Measurements from ENCODE around the gene SLC7A11.

SLC7A11 gene

DNA sequence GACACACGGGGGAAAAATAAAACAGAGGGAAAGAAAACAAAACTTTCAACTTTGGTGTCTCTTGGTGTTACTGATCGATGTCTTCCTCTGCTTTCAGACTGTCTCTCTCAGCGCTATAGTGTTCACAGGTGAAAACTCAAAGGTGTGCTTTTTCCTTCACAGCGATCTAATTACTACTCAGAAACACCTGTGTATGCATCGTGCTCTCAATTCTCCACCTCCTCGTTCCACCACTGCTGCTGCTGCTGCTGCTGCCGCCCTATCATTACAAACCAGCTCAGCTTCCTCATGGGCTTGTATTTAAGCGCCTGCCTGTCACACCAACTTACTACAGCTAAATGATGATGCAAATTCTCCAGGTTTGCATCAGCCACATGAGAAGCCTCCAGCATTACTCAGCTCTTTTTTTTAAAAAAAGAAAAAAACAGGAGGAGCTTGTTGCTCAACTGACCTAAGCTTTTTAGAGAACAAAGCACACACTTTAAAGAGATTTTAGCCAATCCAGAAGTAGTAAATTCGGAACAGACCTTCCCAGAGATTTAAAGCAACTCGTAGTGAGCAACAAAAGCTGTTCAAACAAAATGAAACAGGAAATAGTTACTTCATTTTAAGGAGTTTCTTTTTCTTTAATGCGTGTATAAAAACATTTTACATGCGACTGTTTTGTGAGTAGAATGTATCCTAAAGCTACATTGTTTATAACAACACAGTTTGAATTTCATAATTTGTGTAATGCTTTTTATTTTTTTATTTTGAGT, at the start of gene SLC7A11:
TSS of gene SLC7A11 (minus strand) at position 274 of the 758 bp plus-strand sequence. CDS start 280 bp downstream, outside the sequence.
- DNase-seq (ENCODE audit: low read depth): peak; percentile 98
- peak within 1 kb of the TSS; percentile 65 for H3K4me3 ChIP-seq (ENCODE audit: low read depth, low read length)

DNA sequence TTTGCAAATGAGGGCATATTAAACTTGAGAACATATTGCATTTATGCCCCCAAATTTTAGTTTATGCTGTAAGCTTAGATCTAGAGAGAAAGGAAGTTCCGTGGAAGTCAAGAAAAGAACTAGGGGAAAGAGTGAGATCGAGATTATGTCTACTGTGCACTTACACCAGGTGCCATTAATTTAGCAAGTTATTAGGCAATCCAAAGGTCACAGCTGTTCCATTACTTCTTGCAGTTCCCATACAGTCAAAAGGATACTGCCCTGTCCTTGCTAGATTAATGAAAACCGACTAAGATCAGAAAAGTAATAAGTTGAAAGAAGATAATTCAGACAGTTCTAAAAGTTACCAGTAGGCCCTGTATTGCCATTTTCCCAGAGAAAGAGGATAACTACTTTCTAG, 49.3 kb upstream of the SLC7A11 start:
- DNase-seq (ENCODE audit: low read depth): no peak
- H3K4me3 ChIP-seq (ENCODE audit: low read depth, low read length): no peak overlapping the region

DNA sequence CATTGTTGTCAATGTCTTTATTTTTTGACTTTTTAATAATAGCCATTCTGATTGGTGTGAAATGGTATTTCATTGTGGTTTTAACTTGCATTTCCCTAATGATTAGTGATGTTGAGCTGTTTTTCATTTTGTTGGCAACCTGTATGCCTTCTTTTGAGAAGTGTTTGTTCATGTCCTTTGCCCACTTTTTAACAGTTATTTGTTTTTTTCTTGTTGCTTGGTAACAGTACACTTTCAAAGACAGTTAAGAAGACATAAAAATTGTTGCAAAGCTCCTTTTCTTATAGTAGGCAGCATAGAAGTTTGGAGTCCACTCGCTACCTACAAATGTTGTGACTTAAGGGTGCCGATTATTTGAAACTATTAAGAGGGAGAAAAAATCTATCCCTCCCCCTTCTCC, 48.7 kb upstream of the SLC7A11 start:
- H3K4me3 ChIP-seq (ENCODE audit: low read depth, low read length): no peak overlapping the region
- no peak for DNase-seq (ENCODE audit: low read depth)

DNA sequence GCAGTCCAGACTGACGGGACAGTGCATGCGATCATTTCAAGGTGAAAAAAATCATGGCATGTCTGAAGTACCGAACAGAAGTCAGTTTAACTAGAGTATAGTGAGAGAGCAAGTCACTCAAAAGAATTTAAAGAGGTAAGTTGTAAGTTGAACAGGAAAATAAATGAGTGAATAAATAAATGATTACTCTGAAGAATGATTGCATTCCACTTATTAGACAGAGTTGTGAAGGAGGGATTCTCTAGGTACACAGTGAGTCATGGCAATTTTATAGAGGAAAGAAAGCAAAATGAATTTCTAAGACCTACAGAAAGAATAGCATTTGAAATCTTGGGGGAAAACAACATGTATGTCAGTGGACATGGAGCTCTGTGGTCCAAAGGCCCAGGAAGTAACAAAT, 37.1 kb upstream of the SLC7A11 start:
- DNase-seq (ENCODE audit: low read depth): no peak
- no peak overlapping the region for H3K4me3 ChIP-seq (ENCODE audit: low read depth, low read length)

DNA sequence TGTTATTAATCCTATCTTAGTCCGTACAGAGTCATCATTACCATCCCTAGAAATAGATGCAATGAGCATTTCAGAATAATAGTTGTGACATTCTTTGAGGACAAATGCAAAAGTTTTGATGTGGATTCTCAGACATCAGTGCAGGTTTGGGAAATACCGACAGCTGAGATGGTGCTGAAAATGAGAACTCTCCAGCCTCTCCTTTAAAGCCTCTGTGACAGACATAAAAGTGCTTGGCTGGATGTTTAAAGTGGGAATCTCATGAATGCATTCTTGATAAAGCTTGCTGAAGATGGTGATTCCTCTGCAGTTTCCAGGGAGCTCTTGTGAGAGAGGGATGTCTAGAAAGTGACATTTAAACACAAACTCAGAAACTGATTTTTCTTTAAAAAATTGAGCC, 35.0 kb upstream of the SLC7A11 start:
- no peak for DNase-seq (ENCODE audit: low read depth)
- H3K4me3 ChIP-seq (ENCODE audit: low read depth, low read length): no peak overlapping the region

DNA sequence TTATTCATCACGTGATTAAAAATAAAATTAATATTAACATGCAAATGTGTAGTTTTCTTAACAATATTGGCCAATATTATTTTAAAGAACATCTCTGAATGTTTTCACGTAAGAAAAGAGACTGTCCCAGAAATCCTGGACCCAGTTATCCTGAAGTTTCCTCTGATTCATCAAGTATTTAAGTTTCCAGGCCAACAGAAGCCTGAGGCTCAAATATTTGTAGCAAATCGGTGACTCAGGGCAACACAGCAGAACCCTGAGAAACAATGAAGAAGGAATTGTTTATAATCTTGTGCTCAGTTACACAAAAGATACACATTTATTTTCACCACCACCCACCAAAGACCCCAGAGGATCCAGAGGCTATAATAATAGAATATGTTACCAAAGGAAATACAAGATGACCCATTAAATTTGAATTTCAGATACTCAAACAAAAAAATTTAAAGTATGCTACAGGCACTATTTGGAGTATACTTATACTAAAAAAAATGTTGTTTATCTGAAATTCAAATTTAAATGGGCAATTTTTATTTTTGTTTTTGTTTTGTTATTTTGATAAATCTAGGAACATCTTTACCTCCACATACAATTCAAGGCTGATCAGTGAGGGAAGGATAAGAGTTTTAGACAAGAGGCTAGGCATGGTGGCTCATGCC, 33.9 kb upstream of the SLC7A11 start:
- DNase-seq (ENCODE audit: low read depth): peak; percentile 37
- no peak overlapping the region for H3K4me3 ChIP-seq (ENCODE audit: low read depth, low read length)

DNA sequence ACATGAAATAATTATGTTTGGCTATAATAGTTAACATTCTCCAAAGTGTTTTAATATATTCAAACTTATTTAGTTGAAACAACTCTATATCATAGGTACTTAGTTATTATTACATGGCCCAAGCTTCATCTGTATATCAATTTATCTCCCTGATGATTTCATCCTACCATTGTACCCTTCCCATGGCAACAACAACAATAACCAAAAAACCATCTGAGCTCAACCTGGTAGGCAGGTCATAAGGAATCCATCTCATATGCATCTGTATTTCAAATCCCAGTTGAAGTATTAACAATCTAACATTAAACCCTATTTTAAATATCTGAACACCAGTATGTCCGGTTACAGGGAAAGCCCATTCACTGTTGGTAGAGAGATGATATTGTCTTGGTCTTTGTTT, 33.1 kb upstream of the SLC7A11 start:
- DNase-seq (ENCODE audit: low read depth): no peak
- no peak overlapping the region for H3K4me3 ChIP-seq (ENCODE audit: low read depth, low read length)

DNA sequence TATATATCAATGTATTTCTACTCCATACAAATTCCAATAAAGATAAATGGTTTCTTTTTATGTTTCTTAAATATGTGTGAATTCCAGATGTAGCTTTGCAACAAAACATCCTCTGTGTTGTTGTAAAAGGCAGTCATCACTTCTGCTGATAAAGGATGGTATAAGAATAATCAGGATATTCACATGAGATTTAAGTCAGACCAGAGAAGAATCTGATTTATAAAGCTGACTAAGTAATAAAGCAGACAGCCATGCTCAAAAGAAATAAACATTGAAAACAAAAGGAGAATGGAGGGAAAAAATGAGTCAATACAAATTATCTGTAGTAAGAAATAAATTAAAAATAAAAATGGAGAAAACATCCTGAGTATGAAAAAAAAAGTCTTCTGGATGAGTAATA, 27.0 kb upstream of the SLC7A11 start:
- H3K4me3 ChIP-seq (ENCODE audit: low read depth, low read length): no peak overlapping the region
- DNase-seq (ENCODE audit: low read depth): no peak

DNA sequence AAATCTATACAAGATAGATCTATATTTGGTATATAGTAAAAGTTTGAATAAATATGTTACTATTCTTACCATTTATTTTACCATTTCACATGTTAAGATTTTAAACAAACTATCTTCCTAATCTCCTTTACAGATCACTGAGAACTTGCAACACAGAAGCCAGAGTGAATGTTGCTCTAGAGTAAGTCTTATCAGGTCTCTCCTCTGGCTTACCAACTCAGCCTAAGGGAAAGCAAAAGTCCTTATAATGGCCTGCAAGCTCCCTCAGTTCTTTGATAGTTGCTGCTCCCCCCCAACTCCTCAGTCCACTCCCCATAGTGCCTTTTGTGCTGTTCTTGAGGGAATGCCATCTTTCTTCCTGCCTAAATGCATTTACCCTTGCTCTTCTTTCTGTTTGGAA, 25.7 kb upstream of the SLC7A11 start:
- no peak overlapping the region for H3K4me3 ChIP-seq (ENCODE audit: low read depth, low read length)
- no peak for DNase-seq (ENCODE audit: low read depth)

DNA sequence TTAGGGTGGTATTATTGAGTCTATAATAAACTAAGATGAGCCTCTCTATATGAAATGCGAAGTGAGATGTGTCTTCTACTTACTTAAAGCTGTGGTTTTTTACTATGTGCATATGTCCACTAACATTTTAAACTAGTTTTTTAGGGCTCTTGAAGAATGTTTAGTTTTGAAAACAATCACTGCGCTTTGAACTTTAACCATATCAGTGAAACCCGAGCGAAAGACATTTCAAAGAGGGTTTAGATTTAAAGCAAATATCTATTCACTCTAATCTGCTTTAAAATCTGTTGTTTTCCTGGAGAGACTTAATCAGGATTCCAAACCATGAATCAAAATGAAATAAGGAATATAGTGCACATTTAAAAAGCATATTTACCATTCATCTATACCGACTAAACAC, 24.8 kb upstream of the SLC7A11 start:
- H3K4me3 ChIP-seq (ENCODE audit: low read depth, low read length): no peak overlapping the region
- no peak for DNase-seq (ENCODE audit: low read depth)

DNA sequence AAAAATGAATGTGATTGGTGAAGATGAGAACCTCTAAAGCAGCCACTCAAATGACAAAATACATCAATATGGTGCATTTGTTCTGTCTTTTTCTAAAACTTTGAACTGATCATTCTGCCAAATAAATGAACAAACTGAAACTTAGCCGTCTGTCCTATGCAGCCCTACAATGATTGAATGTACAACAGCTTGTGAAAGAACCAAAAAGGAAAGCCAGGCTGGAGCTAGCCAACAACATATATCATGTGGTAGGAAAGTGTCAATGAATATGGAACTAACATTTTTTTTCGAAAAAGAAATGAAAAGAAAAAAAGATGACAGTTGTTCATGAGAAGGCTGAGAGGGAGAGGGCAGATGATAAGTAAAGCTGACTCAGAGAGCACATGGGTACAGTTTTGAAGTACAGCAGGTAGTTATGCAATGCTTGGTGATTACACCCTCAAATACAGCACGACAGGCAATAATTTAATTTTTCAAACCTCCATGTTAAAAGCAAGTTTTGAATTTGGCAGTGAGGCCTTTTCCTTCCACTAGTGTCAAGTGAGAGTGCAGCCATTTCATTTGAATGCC, 21.2 kb upstream of the SLC7A11 start:
- H3K4me3 ChIP-seq (ENCODE audit: low read depth, low read length): no peak overlapping the region
- DNase-seq (ENCODE audit: low read depth): no peak

DNA sequence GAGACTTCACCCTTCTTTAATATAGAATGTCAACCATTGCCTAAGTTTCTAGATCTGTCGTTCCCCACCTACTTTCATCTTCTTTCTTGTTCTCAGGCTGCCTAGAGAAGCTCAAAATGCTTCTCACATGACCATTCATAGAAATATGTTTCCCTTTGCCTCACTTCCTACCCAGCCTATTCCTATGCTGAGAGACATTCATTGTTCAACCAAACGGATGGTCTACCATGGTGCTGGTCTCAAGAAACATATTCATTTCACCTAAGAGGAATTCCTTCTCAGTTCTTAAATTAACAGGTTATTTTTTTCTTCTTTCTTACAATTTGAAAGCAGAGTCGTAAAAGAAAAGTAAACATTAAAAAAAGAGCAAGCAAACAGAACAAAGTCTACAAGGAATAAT, 20.3 kb upstream of the SLC7A11 start:
- no peak for DNase-seq (ENCODE audit: low read depth)
- H3K4me3 ChIP-seq (ENCODE audit: low read depth, low read length): no peak overlapping the region

DNA sequence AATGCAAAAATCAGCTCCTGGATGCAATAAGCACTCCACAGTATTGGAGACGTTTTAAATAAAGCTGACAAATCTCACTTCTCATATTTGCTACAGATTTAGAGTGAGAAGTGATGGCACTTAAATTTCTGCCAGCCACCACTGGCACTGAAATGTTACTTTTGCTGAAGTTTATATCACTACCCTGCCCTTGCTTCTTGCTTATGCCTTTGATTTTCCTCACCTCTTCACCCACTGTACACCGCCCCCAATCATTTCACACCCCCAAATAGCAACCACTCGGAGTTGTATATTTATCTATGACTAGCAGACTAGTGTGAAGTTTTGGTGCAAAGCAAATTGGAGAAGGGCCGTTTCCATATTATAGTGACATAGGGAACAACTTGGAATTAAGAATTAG, 19.9 kb upstream of the SLC7A11 start:
- H3K4me3 ChIP-seq (ENCODE audit: low read depth, low read length): no peak overlapping the region
- no peak for DNase-seq (ENCODE audit: low read depth)

DNA sequence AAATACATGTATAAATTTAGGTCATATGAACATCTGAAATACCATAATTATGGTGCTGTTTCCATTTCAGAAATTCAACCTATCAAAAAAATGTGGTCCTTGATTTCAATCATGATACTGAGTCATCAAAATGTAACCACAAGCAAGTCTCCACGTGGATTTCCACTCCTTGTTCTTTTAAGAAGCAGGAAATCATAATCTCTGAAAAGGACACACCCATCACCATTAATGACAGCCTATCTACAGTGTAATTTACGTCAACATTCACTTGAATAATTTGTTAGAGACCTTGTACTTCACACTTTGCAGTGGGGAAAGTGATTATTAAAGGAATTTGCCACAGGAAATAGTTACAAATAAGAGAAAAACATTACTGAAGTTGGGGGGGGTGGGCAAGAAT, 17.7 kb upstream of the SLC7A11 start:
- DNase-seq (ENCODE audit: low read depth): no peak
- H3K4me3 ChIP-seq (ENCODE audit: low read depth, low read length): no peak overlapping the region

DNA sequence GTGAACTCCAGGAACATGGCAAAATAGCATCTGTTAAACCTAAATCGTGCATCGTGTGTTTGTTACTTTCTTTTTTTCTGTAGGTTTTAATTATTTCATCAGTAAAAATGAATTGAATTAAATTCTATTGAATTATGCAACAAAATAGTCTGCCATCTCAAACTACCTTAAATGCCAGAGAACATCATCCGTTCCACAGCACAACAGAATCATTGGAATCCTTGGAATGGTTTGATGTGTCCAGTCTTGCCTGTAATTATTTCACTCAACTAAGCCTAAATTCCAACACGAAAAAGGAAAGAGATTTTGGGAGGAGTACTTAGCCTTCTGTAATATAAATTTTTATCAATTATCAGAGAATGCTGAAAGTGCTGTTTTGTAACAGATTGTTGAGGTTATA, 17.1 kb upstream of the SLC7A11 start:
- H3K4me3 ChIP-seq (ENCODE audit: low read depth, low read length): no peak overlapping the region
- DNase-seq (ENCODE audit: low read depth): no peak

DNA sequence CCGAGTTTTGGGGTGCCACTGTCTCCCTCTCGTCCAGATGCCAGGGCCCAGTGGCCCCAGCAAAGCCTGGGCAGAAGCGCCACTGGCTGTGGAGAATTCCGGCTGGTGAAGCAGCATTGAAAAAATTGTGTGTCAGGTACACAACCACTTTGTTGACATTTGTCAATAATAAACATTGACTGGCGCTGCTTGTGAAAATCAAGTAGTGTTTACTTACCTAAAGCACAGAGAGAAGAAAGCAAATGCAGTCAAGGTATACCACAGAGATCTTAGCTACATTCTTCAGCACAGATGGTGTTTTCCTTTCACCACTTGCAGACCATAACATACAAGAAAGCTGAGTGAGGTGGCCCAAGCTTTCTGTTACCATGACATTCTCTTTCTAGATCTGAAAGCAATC, 14.5 kb upstream of the SLC7A11 start:
- H3K4me3 ChIP-seq (ENCODE audit: low read depth, low read length): no peak overlapping the region
- DNase-seq (ENCODE audit: low read depth): no peak

DNA sequence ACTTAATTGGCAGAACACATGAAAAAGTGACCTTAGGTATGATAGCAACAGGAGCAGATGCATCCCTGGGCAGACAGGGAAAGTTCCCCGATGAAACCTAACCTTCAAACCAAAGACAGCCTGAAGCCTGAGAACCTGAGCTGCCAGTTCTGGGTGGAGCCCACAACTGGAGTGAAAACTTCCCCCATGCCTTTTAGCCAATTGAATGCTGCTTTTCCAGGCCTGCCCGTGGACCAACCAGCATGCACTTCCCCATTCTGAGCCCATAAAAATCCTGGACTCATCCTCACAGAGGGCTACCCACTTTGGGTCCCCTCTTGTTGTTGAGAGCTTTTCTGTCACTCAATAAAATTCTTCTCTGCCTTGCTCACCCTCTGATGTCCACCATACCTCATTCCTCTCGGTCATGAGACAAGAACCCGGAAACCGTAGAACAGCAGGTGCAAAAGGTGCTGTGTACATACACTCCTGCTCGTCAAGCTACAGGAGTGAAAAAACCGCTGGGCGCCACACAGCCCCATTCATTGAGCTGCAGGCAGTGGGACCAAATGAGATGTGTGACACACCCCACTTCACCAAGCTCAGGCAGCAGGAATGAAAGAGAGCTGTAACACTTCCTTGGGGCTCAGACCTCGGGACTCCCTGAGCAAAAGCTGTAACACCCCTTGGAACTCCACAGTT, 13.9 kb upstream of the SLC7A11 start:
- no peak for DNase-seq (ENCODE audit: low read depth)
- H3K4me3 ChIP-seq (ENCODE audit: low read depth, low read length): no peak overlapping the region

DNA sequence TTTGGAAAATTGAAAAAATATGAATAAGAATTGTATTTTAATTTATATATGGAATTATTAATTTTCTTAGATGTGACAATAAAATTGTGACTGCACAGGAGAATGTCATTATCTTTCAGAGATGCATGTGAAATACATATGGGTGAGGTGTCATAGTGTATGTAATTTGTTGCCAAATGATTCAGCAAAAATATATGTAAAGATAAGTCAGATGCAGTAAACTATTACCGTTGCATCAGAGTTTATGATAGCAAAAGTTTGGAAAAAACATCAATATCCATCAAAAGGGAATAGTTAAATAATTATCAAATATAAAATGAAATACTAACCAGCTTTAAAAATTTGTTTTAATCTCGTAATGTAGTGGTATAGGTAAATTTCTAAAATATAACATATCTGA, 10.4 kb upstream of the SLC7A11 start:
- H3K4me3 ChIP-seq (ENCODE audit: low read depth, low read length): no peak overlapping the region
- no peak for DNase-seq (ENCODE audit: low read depth)

DNA sequence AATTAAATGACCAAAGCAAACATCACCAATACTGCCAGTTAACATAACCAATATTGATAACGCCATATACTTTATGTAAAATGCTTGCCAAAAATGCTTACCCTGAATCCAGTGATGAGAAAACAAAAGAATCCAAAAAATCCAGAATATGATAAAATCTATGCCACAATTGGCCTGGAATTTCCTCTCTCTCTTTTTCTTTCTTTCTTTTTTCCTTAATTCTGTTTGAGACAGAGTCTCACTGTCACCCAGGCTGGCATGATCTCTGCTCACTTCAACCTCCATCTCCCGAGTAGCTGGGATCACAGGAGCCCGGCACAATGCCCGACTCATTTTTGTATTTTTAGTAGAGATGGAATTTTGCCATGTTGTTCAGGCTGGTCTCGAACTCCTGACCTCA, 9.8 kb upstream of the SLC7A11 start:
- no peak for DNase-seq (ENCODE audit: low read depth)
- no peak overlapping the region for H3K4me3 ChIP-seq (ENCODE audit: low read depth, low read length)

DNA sequence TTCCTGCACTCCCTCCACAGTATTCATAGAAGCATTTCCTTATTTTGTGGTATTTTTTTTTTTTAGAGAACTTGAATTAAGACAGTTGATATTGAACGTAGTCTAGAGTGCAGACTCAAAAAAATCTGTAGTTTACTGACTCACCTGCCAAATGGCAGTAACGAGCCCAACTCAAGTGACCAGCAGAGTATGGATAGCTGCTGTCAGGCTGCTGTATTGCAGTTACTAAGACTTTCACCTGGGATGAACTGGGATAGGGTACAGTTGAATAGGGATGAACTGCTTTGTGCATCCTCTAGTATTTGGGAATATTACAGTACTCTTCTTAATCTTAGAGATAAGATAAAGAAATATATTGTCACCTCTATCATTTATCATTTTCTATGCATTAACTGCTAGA, 7.0 kb upstream of the SLC7A11 start:
- DNase-seq (ENCODE audit: low read depth): no peak
- no peak overlapping the region for H3K4me3 ChIP-seq (ENCODE audit: low read depth, low read length)
